Fibroblast of lung (primary cell): Measurements from ENCODE around the gene XRCC4.

Source experiments
- CTCF ChIP-seq, 2 donors: IDR thresholded peaks in 1 of 2; conservative IDR thresholded peaks in 1 of 2; 1 replicate in 1 of 2; 2 replicates in 1 of 2; pipeline ENCODE4 v1.5.1; 2011 to 2012; ENCODE audit warnings: low read length in 2 of 2, control low read depth in 1 of 2, inconsistent platforms in 1 of 2, low read depth in 1 of 2, mild to moderate bottlenecking in 1 of 2
- EZH2 ChIP-seq: IDR thresholded peaks from 2 replicates; pipeline ENCODE4 v1.5.1; 2012; ENCODE audit warnings: low read length, control low read depth, mild to moderate bottlenecking; ENCODE audit errors: missing control alignments

GRCh38 chr5:83145882-83146331 is 68.6 kb downstream of the XRCC4 start:
- TF ChIP-seq EZH2 (no peak), CTCF (conservative IDR thresholded peaks at IDR 0.05 in 1 of 2, IDR thresholded peaks at IDR 0.05 in 1 of 2; ENCODE audit: low read depth in 1 of 2, low read length in 2 of 2) (no peak)
